ENCODE results near the gene ZNHIT2. TPM values are rescaled to one million over a fixed set of nuclear protein-coding genes. Genes with fewer than 3 reads are reported as not detected.

The ZNHIT2 gene
- total RNA-seq (2014; rRNA removed; shearing (Covaris generic)) (12.3 and 13.2 TPM in 2 replicates), polyA plus RNA-seq (2016; fragmentation: Nextera tagmentation; extraction: Ambion mirVana) (15.5 and 15.6 TPM in 2 replicates)

GRCh38 chr11:65117206-65118096 is at the start of gene ZNHIT2:
ZNHIT2 (minus strand) TSS chr11:65117701; CDS start chr11:65117653, 48 bp downstream.
- H3K27ac ChIP-seq: peak within 1 kb of the TSS; percentile 94
- peak within 1 kb of the TSS; percentile 84 for H3K4me3 ChIP-seq
- H3K9ac ChIP-seq: peak within 1 kb of the TSS; percentile 96
- H3K36me3 ChIP-seq (ENCODE audit: low read depth): peaks cover 25% of the 10 kb centered on the region
- no peaks in the 10 kb centered on the region for H4K20me1 ChIP-seq (ENCODE audit: insufficient read depth)
- in situ Hi-C loops (cut with MboI): no loop called here
- peak within 1 kb of the TSS; percentile 53 for H2AFZ ChIP-seq
- DNase-seq: peak; percentile 99
- TF ChIP-seq EZH2 (IDR thresholded peaks at IDR 0.05; ENCODE audit: insufficient read depth, poor library complexity, severe bottlenecking): no peak
- no peak for TF ChIP-seq EZH2phosphoT487 (IDR thresholded peaks at IDR 0.05; ENCODE audit: insufficient read depth, low read depth)
- peaks cover 17% of the 10 kb centered on the region for H3K4me1 ChIP-seq (ENCODE audit: insufficient read depth)
- no peaks in the 10 kb centered on the region for H3K9me3 ChIP-seq (ENCODE audit: low read depth)
- peaks cover 35% of the 10 kb centered on the region for H3F3A ChIP-seq (ENCODE audit: insufficient read depth)
- H3K79me2 ChIP-seq (ENCODE audit: insufficient read depth): peaks cover 51% of the 10 kb centered on the region
- peak within 1 kb of the TSS; percentile 84 for H3K4me2 ChIP-seq (ENCODE audit: unreplicated experiment)
- H3K27me3 ChIP-seq (replicated peaks; ENCODE audit: insufficient read depth): no peaks in the 10 kb centered on the region
- 0 to 1% methylated on average over 71 to 89 of the region's 89 CpGs for WGBS, 2 experiments (ENCODE audit: low coverage in 1 of 2, low lambda C conversion rate in 2 of 2, missing lambda C conversion rate in 2 of 2)
- H3K9me2 ChIP-seq (ENCODE audit: insufficient read depth): no peaks in the 10 kb centered on the region

- H3K9me3 ChIP-seq (ENCODE audit: low read depth): no peaks in the 10 kb centered on the region
- in situ Hi-C loops (cut with MboI): no loop called here
- 92 to 95% methylated on average over 3 of the region's 3 CpGs for WGBS, 2 experiments (ENCODE audit: low coverage in 1 of 2, low lambda C conversion rate in 2 of 2, missing lambda C conversion rate in 2 of 2)
These were observed 49.4 kb upstream of the ZNHIT2 start for GRCh38 chr11:65166893-65167292.

GRCh38 chr11:65165410-65166317 is 48.2 kb upstream of the ZNHIT2 start:
- DNase-seq: peak; percentile 22
- Histone ChIP-seq H3K4me1 (ENCODE audit: insufficient read depth) (peaks cover 3% of the 10 kb centered on the region; the same call in 1 of the 2 replicates), H3K9ac (peak overlapping the region; percentile 59), H3K36me3 (ENCODE audit: low read depth) (no peaks in the 10 kb centered on the region), H2AFZ (peak overlapping the region; percentile 81), H3K4me2 (ENCODE audit: unreplicated experiment) (peak overlapping the region; percentile 69), H3K9me2 (ENCODE audit: insufficient read depth) (no peaks in the 10 kb centered on the region), H3K9me3 (ENCODE audit: low read depth) (no peaks in the 10 kb centered on the region), H3K79me2 (ENCODE audit: insufficient read depth) (no peaks in the 10 kb centered on the region), H3K27ac (no peak overlapping the region), H3F3A (ENCODE audit: insufficient read depth) (no peaks in the 10 kb centered on the region), H3K4me3 (peak overlapping the region; percentile 60), H3K27me3 (replicated peaks; ENCODE audit: insufficient read depth) (no peaks in the 10 kb centered on the region), H4K20me1 (ENCODE audit: insufficient read depth) (no peaks in the 10 kb centered on the region)
- 26 to 30% methylated on average over 31 of the region's 31 CpGs for WGBS, 2 experiments (ENCODE audit: low coverage in 1 of 2, low lambda C conversion rate in 2 of 2, missing lambda C conversion rate in 2 of 2)
- in situ Hi-C loops (cut with MboI): no loop called here
- no peak for TF ChIP-seq EZH2 (IDR thresholded peaks at IDR 0.05; ENCODE audit: insufficient read depth, poor library complexity, severe bottlenecking)
- TF ChIP-seq EZH2phosphoT487 (IDR thresholded peaks at IDR 0.05; ENCODE audit: insufficient read depth, low read depth): no peak

More at GRCh38 chr11:65166893-65167292, 49.4 kb upstream of the ZNHIT2 start:
- TF ChIP-seq EZH2 (IDR thresholded peaks at IDR 0.05; ENCODE audit: insufficient read depth, poor library complexity, severe bottlenecking): no peak
- H4K20me1 ChIP-seq (ENCODE audit: insufficient read depth): no peaks in the 10 kb centered on the region
- no peak overlapping the region for H3K4me2 ChIP-seq (ENCODE audit: unreplicated experiment)
- no peaks in the 10 kb centered on the region for H3K36me3 ChIP-seq (ENCODE audit: low read depth)
- no peaks in the 10 kb centered on the region for H3K9me2 ChIP-seq (ENCODE audit: insufficient read depth)
- no peaks in the 10 kb centered on the region for H3K79me2 ChIP-seq (ENCODE audit: insufficient read depth)
- H3K4me3 ChIP-seq: no peak overlapping the region
- H3K27ac ChIP-seq: no peak overlapping the region
- H3K27me3 ChIP-seq (replicated peaks; ENCODE audit: insufficient read depth): no peaks in the 10 kb centered on the region
- no peaks in the 10 kb centered on the region for H3F3A ChIP-seq (ENCODE audit: insufficient read depth)
- no peak for DNase-seq
- H3K9ac ChIP-seq: no peak overlapping the region
- H3K4me1 ChIP-seq (ENCODE audit: insufficient read depth): peaks cover 3% of the 10 kb centered on the region; the same call in 1 of the 2 replicates
- H2AFZ ChIP-seq: no peak overlapping the region

GRCh38 chr11:65163684-65164083 is 46.2 kb upstream of the ZNHIT2 start:
- Histone ChIP-seq H2AFZ (no peak overlapping the region), H3K4me1 (ENCODE audit: insufficient read depth) (peaks cover 3% of the 10 kb centered on the region; the same call in 1 of the 2 replicates), H3K4me2 (ENCODE audit: unreplicated experiment) (no peak overlapping the region), H4K20me1 (ENCODE audit: insufficient read depth) (no peaks in the 10 kb centered on the region), H3K27me3 (replicated peaks; ENCODE audit: insufficient read depth) (no peaks in the 10 kb centered on the region), H3K79me2 (ENCODE audit: insufficient read depth) (no peaks in the 10 kb centered on the region), H3K4me3 (no peak overlapping the region), H3K9me3 (ENCODE audit: low read depth) (no peaks in the 10 kb centered on the region), H3K9me2 (ENCODE audit: insufficient read depth) (no peaks in the 10 kb centered on the region), H3F3A (ENCODE audit: insufficient read depth) (no peaks in the 10 kb centered on the region), H3K27ac (no peak overlapping the region), H3K9ac (no peak overlapping the region), H3K36me3 (ENCODE audit: low read depth) (no peaks in the 10 kb centered on the region)
- in situ Hi-C loops (cut with MboI): no loop called here
- no peak for TF ChIP-seq EZH2 (IDR thresholded peaks at IDR 0.05; ENCODE audit: insufficient read depth, poor library complexity, severe bottlenecking)
- no peak for TF ChIP-seq EZH2phosphoT487 (IDR thresholded peaks at IDR 0.05; ENCODE audit: insufficient read depth, low read depth)
- DNase-seq: no peak
- WGBS, 2 experiments (ENCODE audit: low coverage in 1 of 2, low lambda C conversion rate in 2 of 2, missing lambda C conversion rate in 2 of 2): 72 to 76% methylated on average over 2 of the region's 2 CpGs

Data from GM23248 (cell line).